Measurements from ENCODE around the gene CDC34.

The CDC34 gene

GRCh38 chr19:574658-575526 lies 43.3 kb downstream of the CDC34 start:
- peak overlapping the region; percentile 18 for H3K27ac Mint-ChIP-seq
- H3K4me1 Mint-ChIP-seq: peaks cover 26% of the 10 kb centered on the region
- DNase-seq (ENCODE audit: low spot score in 2 of 2) (peak in 1 of 2 donors; percentile 34), ATAC-seq (ENCODE audit: low read depth) (no peak)
- no peaks in the 10 kb centered on the region for H3K27me3 Mint-ChIP-seq
- peaks cover 5% of the 10 kb centered on the region for H3K36me3 Mint-ChIP-seq
- peak overlapping the region; percentile 73 for H3K4me3 Mint-ChIP-seq
- H3K9me3 Mint-ChIP-seq: no peaks in the 10 kb centered on the region

- ATAC-seq (ENCODE audit: low read depth): no peak
- no peak overlapping the region for H3K27ac Mint-ChIP-seq
- H3K4me3 Mint-ChIP-seq: peak overlapping the region; percentile 8
- H3K27me3 Mint-ChIP-seq: no peaks in the 10 kb centered on the region
- no peaks in the 10 kb centered on the region for H3K9me3 Mint-ChIP-seq
- no peak for DNase-seq (ENCODE audit: low spot score in 2 of 2)
- peaks cover 6% of the 10 kb centered on the region for H3K36me3 Mint-ChIP-seq
- H3K4me1 Mint-ChIP-seq: peaks cover 27% of the 10 kb centered on the region
Observed at GRCh38 chr19:575527-576506, 44.3 kb downstream of the CDC34 start.

GRCh38 chr19:576768-577438 lies 45.3 kb downstream of the CDC34 start:
- no peaks in the 10 kb centered on the region for H3K27me3 Mint-ChIP-seq
- peaks cover 22% of the 10 kb centered on the region for H3K4me1 Mint-ChIP-seq
- no peaks in the 10 kb centered on the region for H3K9me3 Mint-ChIP-seq
- no peak overlapping the region for H3K27ac Mint-ChIP-seq
- DNase-seq (ENCODE audit: low spot score in 2 of 2): no peak
- H3K4me3 Mint-ChIP-seq: no peak overlapping the region
- H3K36me3 Mint-ChIP-seq: peaks cover 6% of the 10 kb centered on the region
- ATAC-seq (ENCODE audit: low read depth): no peak

- DNase-seq (ENCODE audit: low spot score in 2 of 2): no peak
Observed at GRCh38 chr19:577439-578392, 46.2 kb downstream of the CDC34 start.

GRCh38 chr19:579111-579841 lies 47.7 kb downstream of the CDC34 start:
- no peak for DNase-seq (ENCODE audit: low spot score in 2 of 2)
- H3K36me3 Mint-ChIP-seq: peaks cover 9% of the 10 kb centered on the region
- no peak overlapping the region for H3K4me3 Mint-ChIP-seq
- H3K4me1 Mint-ChIP-seq: peaks cover 16% of the 10 kb centered on the region
- H3K27me3 Mint-ChIP-seq: peaks cover 1% of the 10 kb centered on the region
- H3K9me3 Mint-ChIP-seq: no peaks in the 10 kb centered on the region
- ATAC-seq (ENCODE audit: low read depth): no peak
- no peak overlapping the region for H3K27ac Mint-ChIP-seq

More at GRCh38 chr19:577439-578392, 46.2 kb downstream of the CDC34 start:
- Mint-ChIP-seq H3K27me3 (no peaks in the 10 kb centered on the region), H3K4me1 (peaks cover 20% of the 10 kb centered on the region), H3K9me3 (no peaks in the 10 kb centered on the region), H3K27ac (no peak overlapping the region), H3K4me3 (no peak overlapping the region), H3K36me3 (peaks cover 4% of the 10 kb centered on the region)
- ATAC-seq (ENCODE audit: low read depth): no peak

- H3K27ac Mint-ChIP-seq: no peak overlapping the region
- peaks cover 13% of the 10 kb centered on the region for H3K4me1 Mint-ChIP-seq
Observed at GRCh38 chr19:579842-580155, 48.2 kb downstream of the CDC34 start.

GRCh38 chr19:580274-580835 lies 48.8 kb downstream of the CDC34 start:
- H3K4me1 Mint-ChIP-seq: peaks cover 9% of the 10 kb centered on the region
- H3K27ac Mint-ChIP-seq: no peak overlapping the region
- peaks cover 9% of the 10 kb centered on the region for H3K36me3 Mint-ChIP-seq
- no peak overlapping the region for H3K4me3 Mint-ChIP-seq
- no peaks in the 10 kb centered on the region for H3K9me3 Mint-ChIP-seq
- DNase-seq (ENCODE audit: low spot score in 2 of 2) (peak in 1 of 2 donors; percentile 11), ATAC-seq (ENCODE audit: low read depth) (no peak)
- peaks cover 1% of the 10 kb centered on the region for H3K27me3 Mint-ChIP-seq

More at GRCh38 chr19:579842-580155, 48.2 kb downstream of the CDC34 start:
- ATAC-seq (ENCODE audit: low read depth): no peak
- DNase-seq (ENCODE audit: low spot score in 2 of 2): peak in 1 of 2 donors; percentile 9
- no peaks in the 10 kb centered on the region for H3K9me3 Mint-ChIP-seq
- H3K36me3 Mint-ChIP-seq: peaks cover 9% of the 10 kb centered on the region
- no peak overlapping the region for H3K4me3 Mint-ChIP-seq
- peaks cover 1% of the 10 kb centered on the region for H3K27me3 Mint-ChIP-seq

GRCh38 chr19:581399-582111 lies 50.0 kb downstream of the CDC34 start:
- H3K4me1 Mint-ChIP-seq: peaks cover 6% of the 10 kb centered on the region
- H3K27me3 Mint-ChIP-seq: peaks cover 1% of the 10 kb centered on the region
- no peak overlapping the region for H3K27ac Mint-ChIP-seq
- peaks cover 9% of the 10 kb centered on the region for H3K36me3 Mint-ChIP-seq
- H3K9me3 Mint-ChIP-seq: no peaks in the 10 kb centered on the region
- no peak for ATAC-seq (ENCODE audit: low read depth)
- peak in 1 of 2 donors; percentile 10 for DNase-seq (ENCODE audit: low spot score in 2 of 2)
- no peak overlapping the region for H3K4me3 Mint-ChIP-seq

GRCh38 chr19:582497-583197 lies 51.1 kb downstream of the CDC34 start:
- Mint-ChIP-seq H3K4me1 (peaks cover 2% of the 10 kb centered on the region), H3K9me3 (no peaks in the 10 kb centered on the region), H3K36me3 (peaks cover 7% of the 10 kb centered on the region), H3K4me3 (no peak overlapping the region), H3K27me3 (peaks cover 1% of the 10 kb centered on the region), H3K27ac (no peak overlapping the region)
- DNase-seq (ENCODE audit: low spot score in 2 of 2) (no peak), ATAC-seq (ENCODE audit: low read depth) (no peak)

GRCh38 chr19:583198-583967 lies 51.8 kb downstream of the CDC34 start:
- H3K27me3 Mint-ChIP-seq: peaks cover 1% of the 10 kb centered on the region
- ATAC-seq (ENCODE audit: low read depth) (no peak), DNase-seq (ENCODE audit: low spot score in 2 of 2) (no peak)
- no peaks in the 10 kb centered on the region for H3K9me3 Mint-ChIP-seq
- peaks cover 6% of the 10 kb centered on the region for H3K36me3 Mint-ChIP-seq
- no peak overlapping the region for H3K27ac Mint-ChIP-seq
- H3K4me3 Mint-ChIP-seq: no peak overlapping the region
- peaks cover 2% of the 10 kb centered on the region for H3K4me1 Mint-ChIP-seq

GRCh38 chr19:583968-584239 lies 52.3 kb downstream of the CDC34 start:
- peaks cover 4% of the 10 kb centered on the region for H3K4me1 Mint-ChIP-seq
- H3K9me3 Mint-ChIP-seq: no peaks in the 10 kb centered on the region
- no peak overlapping the region for H3K4me3 Mint-ChIP-seq
- DNase-seq (ENCODE audit: low spot score in 2 of 2) (no peak), ATAC-seq (ENCODE audit: low read depth) (no peak)
- peaks cover 1% of the 10 kb centered on the region for H3K27me3 Mint-ChIP-seq
- peaks cover 6% of the 10 kb centered on the region for H3K36me3 Mint-ChIP-seq
- H3K27ac Mint-ChIP-seq: no peak overlapping the region

All from memory B cell (primary cell).